C4-2B (cell line): ENCODE results near the gene KAZALD1.

ENCODE experiments used
- CTCF ChIP-seq: fragments of 450-650 bp; conservative IDR thresholded peaks from 2 replicates; pipeline ENCODE4 v1.5.1; 2017; ENCODE audit warnings: mild to moderate bottlenecking
- ZFX ChIP-seq: fragments of 450-650 bp; IDR thresholded peaks from 2 replicates; pipeline ENCODE4 v1.6.1; 2017

- TF ChIP-seq CTCF (no peak), ZFX (no peak)
Observed at GRCh38 chr10:101069441-101069840, 7.7 kb downstream of the KAZALD1 start.
